ENCODE measurements around the gene NOTCH2.
"Not testable (repeated sequence)": the region's sequence is repeated elsewhere in the genome, so short reads cannot be mapped to it uniquely, and the experiment has no call there.

Gene NOTCH2

GRCh38 chr1:120092232-120093218 is 23.1 kb upstream of the NOTCH2 start:
- CTCF ChIA-PET; H3K27ac ChIP-seq; POLR2A ChIA-PET (ENCODE audit: low non-redundant PET); DNase-seq (ENCODE audit: low spot score): not testable (repeated sequence)

- POLR2A ChIA-PET (ENCODE audit: low non-redundant PET); CTCF ChIA-PET: not testable (repeated sequence)
Observed at GRCh38 chr1:120090830-120091229, 21.4 kb upstream of the NOTCH2 start.

GRCh38 chr1:120087959-120088358 is 18.5 kb upstream of the NOTCH2 start:
- CTCF ChIA-PET; DNase-seq (ENCODE audit: low spot score); POLR2A ChIA-PET (ENCODE audit: low non-redundant PET); H3K27ac ChIP-seq: not testable (repeated sequence)

More at GRCh38 chr1:120090830-120091229, 21.4 kb upstream of the NOTCH2 start:
- DNase-seq (ENCODE audit: low spot score); H3K27ac ChIP-seq: not testable (repeated sequence)

GRCh38 chr1:120069920-120070214 is 405 bp upstream of the NOTCH2 start:
- CTCF ChIA-PET; POLR2A ChIA-PET (ENCODE audit: low non-redundant PET); DNase-seq (ENCODE audit: low spot score); H3K27ac ChIP-seq: not testable (repeated sequence)

- CTCF ChIA-PET; DNase-seq (ENCODE audit: low spot score); POLR2A ChIA-PET (ENCODE audit: low non-redundant PET): not testable (repeated sequence)
- H3K27ac ChIP-seq: peak overlapping the region; percentile 67
Observed at GRCh38 chr1:120068683-120069066, 787 bp downstream of the NOTCH2 start.

GRCh38 chr1:120048208-120048607 is 21.3 kb downstream of the NOTCH2 start:
- POLR2A ChIA-PET (ENCODE audit: low non-redundant PET); CTCF ChIA-PET: not testable (repeated sequence)

GRCh38 chr1:120041771-120042170 is 27.7 kb downstream of the NOTCH2 start:
- CTCF ChIA-PET; DNase-seq (ENCODE audit: low spot score); POLR2A ChIA-PET (ENCODE audit: low non-redundant PET); H3K27ac ChIP-seq: not testable (repeated sequence)

More at GRCh38 chr1:120048208-120048607, 21.3 kb downstream of the NOTCH2 start:
- not testable (repeated sequence) for DNase-seq (ENCODE audit: low spot score); H3K27ac ChIP-seq

- DNase-seq (ENCODE audit: low spot score); CTCF ChIA-PET; H3K27ac ChIP-seq; POLR2A ChIA-PET (ENCODE audit: low non-redundant PET): not testable (repeated sequence)
Observed at GRCh38 chr1:120032253-120032652, 37.2 kb downstream of the NOTCH2 start.

- CTCF ChIA-PET; H3K27ac ChIP-seq; DNase-seq (ENCODE audit: low spot score); POLR2A ChIA-PET (ENCODE audit: low non-redundant PET): not testable (repeated sequence)
Observed at GRCh38 chr1:120023791-120024190, 45.7 kb downstream of the NOTCH2 start.

GRCh38 chr1:120014978-120015377 is 54.5 kb downstream of the NOTCH2 start:
- CTCF ChIA-PET: not testable (repeated sequence)

GRCh38 chr1:120008320-120008719 is 61.1 kb downstream of the NOTCH2 start:
- H3K27ac ChIP-seq; POLR2A ChIA-PET (ENCODE audit: low non-redundant PET); CTCF ChIA-PET; DNase-seq (ENCODE audit: low spot score): not testable (repeated sequence)

More at GRCh38 chr1:120014978-120015377, 54.5 kb downstream of the NOTCH2 start:
- H3K27ac ChIP-seq; DNase-seq (ENCODE audit: low spot score); POLR2A ChIA-PET (ENCODE audit: low non-redundant PET): not testable (repeated sequence)

GRCh38 chr1:120007850-120008249 is 61.6 kb downstream of the NOTCH2 start:
- DNase-seq (ENCODE audit: low spot score); CTCF ChIA-PET; POLR2A ChIA-PET (ENCODE audit: low non-redundant PET); H3K27ac ChIP-seq: not testable (repeated sequence)

- H3K27ac ChIP-seq; CTCF ChIA-PET; DNase-seq (ENCODE audit: low spot score); POLR2A ChIA-PET (ENCODE audit: low non-redundant PET): not testable (repeated sequence)
Observed at GRCh38 chr1:120001035-120001434, 68.4 kb downstream of the NOTCH2 start.

- H3K27ac ChIP-seq; CTCF ChIA-PET; POLR2A ChIA-PET (ENCODE audit: low non-redundant PET); DNase-seq (ENCODE audit: low spot score): not testable (repeated sequence)
Observed at GRCh38 chr1:119996731-119997312, 72.6 kb downstream of the NOTCH2 start.

- CTCF ChIA-PET; POLR2A ChIA-PET (ENCODE audit: low non-redundant PET); DNase-seq (ENCODE audit: low spot score); H3K27ac ChIP-seq: not testable (repeated sequence)
Observed at GRCh38 chr1:119995975-119996374, 73.5 kb downstream of the NOTCH2 start.
